HG03135 (cell line): Measurements from ENCODE around the gene FNDC10.

Experiments used
- ATAC-seq: cut with Tn5 transposase; IDR thresholded peaks from one replicate; pipeline ENCODE4 v1.9.1; 2021; ENCODE audit warnings: mild to moderate bottlenecking, moderate library complexity; ENCODE audit not compliant: unreplicated experiment

FNDC10 gene

GRCh38 chr1:1627829-1628753 is 28.2 kb upstream of the FNDC10 start:
- no peak for ATAC-seq

- no peak for ATAC-seq
Observed at GRCh38 chr1:1627261-1627828, 27.4 kb upstream of the FNDC10 start.

GRCh38 chr1:1626207-1627141 is 26.5 kb upstream of the FNDC10 start:
- ATAC-seq, result no peak

GRCh38 chr1:1625824-1626206 is 25.9 kb upstream of the FNDC10 start:
- ATAC-seq, result no peak

GRCh38 chr1:1625404-1625775 is 25.5 kb upstream of the FNDC10 start:
- ATAC-seq, result no peak

GRCh38 chr1:1624443-1625403 is 24.8 kb upstream of the FNDC10 start:
- no peak for ATAC-seq

GRCh38 chr1:1623631-1624442 is 23.9 kb upstream of the FNDC10 start:
- no peak for ATAC-seq

- no peak for ATAC-seq
Observed at GRCh38 chr1:1623181-1623630, 23.3 kb upstream of the FNDC10 start.

- no peak for ATAC-seq
Observed at GRCh38 chr1:1622788-1623094, 22.8 kb upstream of the FNDC10 start.

GRCh38 chr1:1622010-1622787 is 22.3 kb upstream of the FNDC10 start:
- ATAC-seq, result no peak

- no peak for ATAC-seq
Observed at GRCh38 chr1:1621173-1622009, 21.5 kb upstream of the FNDC10 start.

GRCh38 chr1:1620433-1621139 is 20.7 kb upstream of the FNDC10 start:
- no peak for ATAC-seq

- ATAC-seq, result no peak
Observed at GRCh38 chr1:1619917-1620361, 20.0 kb upstream of the FNDC10 start.

- no peak for ATAC-seq
Observed at GRCh38 chr1:1618396-1619068, 18.6 kb upstream of the FNDC10 start.

GRCh38 chr1:1617925-1618324 is 18.0 kb upstream of the FNDC10 start:
- no peak for ATAC-seq

- no peak for ATAC-seq
Observed at GRCh38 chr1:1617516-1617915, 17.6 kb upstream of the FNDC10 start.

- no peak for ATAC-seq
Observed at GRCh38 chr1:1616838-1617237, 16.9 kb upstream of the FNDC10 start.
